Fibroblast of villous mesenchyme (primary cell): ENCODE measurements around the gene CEP89. TPM values are rescaled to one million over a fixed set of nuclear protein-coding genes. Genes with fewer than 3 reads are reported as not detected.
A peak's percentile ranks its signal among the peaks of the same experiment; 100 is the strongest.
"Not testable (repeated sequence)": the region's sequence is repeated elsewhere in the genome, so short reads cannot be mapped to it uniquely, and the experiment has no call there.

Experiments used
- DNase-seq: peaks from one replicate; pipeline ENCODE4 v3.0.0-alpha.2; 2010; ENCODE audit warnings: low read depth
- H3K4me3 ChIP-seq: 2 replicates; pipeline ENCODE4 v1.5.1; 2011; ENCODE audit warnings: low read depth, mild to moderate bottlenecking, low read length
- total RNA-seq: library from RNA; depleted of rRNA; stranded (reverse); fragments of >200 nt; gene quantifications from 2 replicates; pipeline ENCODE4 v1.2.3, GENCODE V29; 2012
- TF ChIP-seq, protein P1 (sequence below): IDR thresholded peaks from 2 replicates; pipeline ENCODE4 v1.5.1; 2012; ENCODE audit warnings: low read depth, mild to moderate bottlenecking, low read length; ENCODE audit not compliant: insufficient read depth

The CEP89 gene
- total RNA-seq, 1 donor = 18.1 TPM

DNA sequence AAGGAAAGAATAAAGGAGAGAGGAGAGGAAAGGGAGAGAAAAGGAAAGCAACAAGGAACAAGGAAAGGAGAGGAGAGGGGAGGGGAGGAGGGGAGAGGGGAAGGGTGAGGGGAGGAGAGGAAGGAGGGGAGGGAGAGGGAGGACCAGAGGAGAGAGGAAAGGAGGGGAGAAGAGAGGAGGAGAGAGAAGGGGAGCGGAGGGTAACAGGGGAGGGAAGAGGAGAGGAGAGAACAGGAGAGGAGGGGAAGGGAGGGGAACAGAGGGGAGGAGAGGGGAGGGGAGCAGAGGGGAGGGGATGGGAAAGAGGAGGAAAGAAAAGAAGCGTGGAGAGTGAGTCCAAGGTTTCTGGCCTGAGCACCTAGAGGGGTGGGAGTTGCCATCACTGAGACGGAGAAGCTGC lies 27.0 kb upstream of the CEP89 start:
- TF ChIP-seq, protein P1, sequence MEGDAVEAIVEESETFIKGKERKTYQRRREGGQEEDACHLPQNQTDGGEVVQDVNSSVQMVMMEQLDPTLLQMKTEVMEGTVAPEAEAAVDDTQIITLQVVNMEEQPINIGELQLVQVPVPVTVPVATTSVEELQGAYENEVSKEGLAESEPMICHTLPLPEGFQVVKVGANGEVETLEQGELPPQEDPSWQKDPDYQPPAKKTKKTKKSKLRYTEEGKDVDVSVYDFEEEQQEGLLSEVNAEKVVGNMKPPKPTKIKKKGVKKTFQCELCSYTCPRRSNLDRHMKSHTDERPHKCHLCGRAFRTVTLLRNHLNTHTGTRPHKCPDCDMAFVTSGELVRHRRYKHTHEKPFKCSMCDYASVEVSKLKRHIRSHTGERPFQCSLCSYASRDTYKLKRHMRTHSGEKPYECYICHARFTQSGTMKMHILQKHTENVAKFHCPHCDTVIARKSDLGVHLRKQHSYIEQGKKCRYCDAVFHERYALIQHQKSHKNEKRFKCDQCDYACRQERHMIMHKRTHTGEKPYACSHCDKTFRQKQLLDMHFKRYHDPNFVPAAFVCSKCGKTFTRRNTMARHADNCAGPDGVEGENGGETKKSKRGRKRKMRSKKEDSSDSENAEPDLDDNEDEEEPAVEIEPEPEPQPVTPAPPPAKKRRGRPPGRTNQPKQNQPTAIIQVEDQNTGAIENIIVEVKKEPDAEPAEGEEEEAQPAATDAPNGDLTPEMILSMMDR = no peak
- no peak overlapping the region for H3K4me3 ChIP-seq

DNA sequence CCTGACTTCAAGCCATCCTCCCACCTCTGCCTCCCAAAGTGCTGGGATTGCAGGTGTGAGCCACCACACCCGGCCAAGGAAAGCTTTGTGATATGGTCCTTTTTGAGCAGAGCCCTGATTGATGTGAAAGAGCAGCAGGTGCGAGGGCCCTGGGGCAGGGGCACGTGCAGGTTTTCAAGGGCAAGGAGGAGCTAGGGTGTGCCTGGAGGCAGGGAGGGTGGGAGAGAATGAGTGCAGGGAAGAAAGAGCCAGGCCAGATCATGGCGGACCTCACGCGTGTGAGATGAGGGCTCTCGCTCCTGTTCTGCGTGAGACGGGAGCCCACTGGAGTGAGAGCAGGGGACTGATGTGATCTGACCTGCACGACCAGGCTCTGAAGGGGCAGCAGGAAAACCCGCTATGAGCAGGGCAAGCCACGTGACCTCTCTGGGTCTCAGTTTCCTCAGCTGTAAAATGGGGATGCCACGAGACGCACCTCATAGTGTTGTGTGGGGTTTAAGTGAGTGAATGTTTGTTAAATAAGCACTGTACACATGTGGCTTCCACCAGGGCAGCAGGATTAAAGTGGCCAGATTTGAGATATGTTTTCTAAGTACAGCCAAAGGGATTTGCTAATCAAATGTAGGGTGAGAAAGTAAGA lies 26.1 kb upstream of the CEP89 start:
- no peak overlapping the region for H3K4me3 ChIP-seq
- TF ChIP-seq, protein P1 = no peak
- no peak for DNase-seq

More for the DNA sequence above, 27.0 kb upstream of the CEP89 start:
- DNase-seq = no peak

DNA sequence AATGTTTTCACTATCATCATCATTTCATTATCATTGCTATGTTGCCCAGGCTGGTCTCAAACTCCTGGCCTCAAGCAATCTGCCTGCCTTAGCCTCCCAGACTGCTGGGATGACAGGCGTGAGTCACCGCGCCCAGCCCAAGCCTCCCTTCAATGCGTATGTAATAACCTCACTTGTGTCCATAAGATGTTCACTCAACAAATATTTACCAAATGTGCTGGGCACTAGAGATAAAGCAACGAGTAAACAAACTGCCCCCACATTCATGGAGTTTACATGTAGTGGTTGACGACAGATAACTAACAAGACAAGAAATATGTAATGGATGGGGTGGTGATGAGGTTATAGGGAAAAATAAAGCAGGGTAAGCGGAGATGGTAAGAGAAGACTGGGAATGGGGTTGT lies 25.3 kb upstream of the CEP89 start:
- H3K4me3 ChIP-seq = not testable (repeated sequence)
- peak; percentile 42 for DNase-seq

DNA sequence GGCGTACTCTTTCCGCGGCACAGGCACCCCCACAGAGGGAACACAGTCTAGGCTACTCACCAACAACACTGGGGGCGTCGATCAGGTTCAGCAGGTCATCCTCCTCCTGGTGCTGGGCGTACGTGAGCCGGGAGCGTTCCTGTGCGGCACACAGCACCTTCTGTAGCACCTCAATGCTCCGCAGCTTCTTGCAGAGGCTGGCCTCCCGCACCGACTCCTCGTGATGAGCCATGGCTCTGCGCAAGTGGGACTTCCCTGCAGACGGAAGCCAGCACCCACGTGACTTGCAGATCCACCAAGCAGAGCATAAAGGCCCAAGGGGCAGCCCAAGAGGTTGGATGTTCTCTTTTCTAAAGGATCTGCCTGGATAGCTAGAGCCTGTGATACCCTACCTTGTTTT lies 24.2 kb upstream of the CEP89 start:
- not testable (repeated sequence) for H3K4me3 ChIP-seq

DNA sequence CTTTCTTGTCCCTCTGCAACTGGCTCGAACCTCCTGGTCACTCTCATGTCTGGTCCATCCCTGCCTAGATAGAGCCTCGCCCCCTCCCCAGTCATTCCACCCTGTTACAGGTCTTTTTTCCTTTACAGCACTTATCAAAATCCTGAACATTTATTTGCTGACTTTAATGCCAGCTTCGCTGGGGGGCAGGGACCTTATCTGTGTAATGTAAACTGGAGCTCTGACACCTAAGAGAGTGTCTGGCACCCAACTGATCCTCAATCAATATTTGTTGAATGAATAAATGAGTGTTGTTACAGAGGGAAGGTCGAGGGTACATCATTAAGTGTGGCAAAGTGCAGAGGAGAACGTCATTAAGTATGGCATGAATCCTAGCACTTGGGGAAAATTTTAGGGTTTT lies 17.0 kb upstream of the CEP89 start:
- no peak for DNase-seq
- no peak overlapping the region for H3K4me3 ChIP-seq
- TF ChIP-seq, protein P1 = no peak

More for the DNA sequence above, 24.2 kb upstream of the CEP89 start:
- not testable (repeated sequence) for DNase-seq

DNA sequence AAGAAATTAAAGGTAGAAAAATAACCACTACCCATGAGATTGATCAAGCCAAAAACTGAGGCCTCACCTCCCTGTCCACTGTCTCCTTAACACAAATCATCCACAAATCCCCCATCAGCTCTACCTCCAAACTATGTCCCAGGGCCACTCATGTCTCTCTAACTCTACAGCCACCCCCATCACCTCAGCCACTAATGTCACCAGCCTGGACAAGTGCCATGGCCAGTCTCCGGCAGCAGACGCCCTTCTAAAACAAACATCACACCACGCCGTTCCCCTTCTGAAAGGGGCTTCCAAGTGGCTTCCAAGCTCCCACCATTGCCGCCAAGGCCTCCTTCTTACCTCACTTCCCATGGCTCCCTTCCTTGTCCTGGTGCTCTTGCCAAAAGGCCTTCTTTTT lies 16.5 kb upstream of the CEP89 start:
- not testable (repeated sequence) for H3K4me3 ChIP-seq, DNase-seq

DNA sequence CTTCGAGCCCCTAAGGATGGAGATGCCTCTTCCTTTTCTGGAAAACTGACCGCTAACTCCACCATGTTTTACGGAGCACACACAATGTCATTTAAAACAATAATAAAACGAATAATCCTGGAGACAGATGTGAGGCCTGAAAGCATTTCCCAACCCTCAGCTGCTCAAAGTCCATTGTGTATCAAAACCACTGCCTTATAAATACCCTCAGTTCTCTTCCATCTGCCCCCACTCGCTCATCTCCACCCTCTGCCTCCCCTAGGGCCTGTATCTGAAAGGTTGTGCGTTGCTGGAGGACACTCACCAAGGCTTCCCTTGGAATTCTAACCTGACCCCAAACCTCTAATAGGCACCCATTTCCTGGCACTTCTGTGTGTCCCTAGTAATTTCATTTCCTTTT lies 10.7 kb upstream of the CEP89 start:
- not testable (repeated sequence) for H3K4me3 ChIP-seq, DNase-seq

DNA sequence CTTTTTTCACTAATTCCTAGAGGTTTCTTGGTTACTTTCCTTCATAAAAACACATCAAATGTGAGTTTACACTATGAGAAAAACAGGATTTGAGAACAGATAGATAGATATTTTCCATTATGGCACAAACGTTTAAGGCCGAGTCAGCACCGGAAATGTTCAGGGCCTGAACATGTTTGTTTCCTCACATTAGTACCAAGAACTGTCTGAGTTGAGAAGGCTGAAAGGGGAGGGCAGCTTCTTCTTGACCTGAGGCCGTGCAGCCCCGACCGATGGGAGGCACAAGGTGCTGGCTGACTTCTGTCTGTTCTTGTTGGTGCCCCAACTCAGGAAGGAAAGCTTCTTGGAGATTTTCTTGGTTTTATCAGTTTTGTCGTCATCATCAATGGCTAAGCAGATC lies 8.0 kb upstream of the CEP89 start:
- H3K4me3 ChIP-seq = not testable (repeated sequence)

DNA sequence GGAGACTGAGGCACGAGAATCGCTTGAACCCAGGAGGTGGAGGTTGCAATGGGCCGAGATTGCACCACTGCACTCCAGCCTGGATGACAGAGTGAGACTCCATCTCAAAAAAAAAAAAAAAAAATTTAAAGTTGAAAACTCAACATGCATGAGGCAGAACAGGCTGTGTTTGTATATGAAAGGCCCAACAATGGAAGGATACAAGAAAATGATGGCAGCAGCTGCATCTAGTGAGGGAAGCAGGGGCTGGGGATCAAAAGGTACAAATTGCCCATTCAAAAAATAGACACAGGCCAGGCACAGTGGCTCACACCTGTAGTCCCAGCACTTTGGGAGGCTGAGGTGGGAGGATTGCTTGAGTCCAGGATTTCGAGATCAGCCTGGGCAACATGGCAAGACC lies 6.1 kb upstream of the CEP89 start:
- H3K4me3 ChIP-seq, DNase-seq: not testable (repeated sequence)

More for the DNA sequence above, 8.0 kb upstream of the CEP89 start:
- not testable (repeated sequence) for DNase-seq

DNA sequence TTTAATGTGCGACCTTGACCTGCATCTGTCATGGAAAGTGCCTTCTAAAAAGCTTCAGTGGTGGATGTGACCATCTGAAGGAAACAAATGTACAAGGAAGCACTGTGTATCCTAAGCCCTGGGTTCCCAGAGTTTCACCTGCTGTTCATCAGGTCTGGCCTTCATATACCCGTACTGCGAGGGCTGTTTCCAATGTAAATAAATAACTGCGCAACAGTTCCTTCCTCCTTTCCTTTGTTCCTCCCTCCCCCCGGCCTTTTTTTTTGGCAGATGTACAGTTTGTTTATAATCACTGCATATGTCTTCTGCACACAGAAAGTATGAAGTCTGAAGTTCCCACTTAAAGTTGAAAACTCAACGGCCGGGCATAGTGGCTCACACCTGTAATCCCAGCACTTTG lies 5.5 kb upstream of the CEP89 start:
- H3K4me3 ChIP-seq = no peak overlapping the region
- TF ChIP-seq, protein P1 = no peak
- DNase-seq = no peak
